Measurements from ENCODE around the gene RANBP6. TPM values are rescaled to one million over a fixed set of nuclear protein-coding genes. Genes with fewer than 3 reads are reported as not detected.
A peak's percentile ranks its signal among the peaks of the same experiment; 100 is the strongest.

Gene RANBP6
- polyA plus RNA-seq, 1 donor from 2014 or later = 47.6 TPM

DNA sequence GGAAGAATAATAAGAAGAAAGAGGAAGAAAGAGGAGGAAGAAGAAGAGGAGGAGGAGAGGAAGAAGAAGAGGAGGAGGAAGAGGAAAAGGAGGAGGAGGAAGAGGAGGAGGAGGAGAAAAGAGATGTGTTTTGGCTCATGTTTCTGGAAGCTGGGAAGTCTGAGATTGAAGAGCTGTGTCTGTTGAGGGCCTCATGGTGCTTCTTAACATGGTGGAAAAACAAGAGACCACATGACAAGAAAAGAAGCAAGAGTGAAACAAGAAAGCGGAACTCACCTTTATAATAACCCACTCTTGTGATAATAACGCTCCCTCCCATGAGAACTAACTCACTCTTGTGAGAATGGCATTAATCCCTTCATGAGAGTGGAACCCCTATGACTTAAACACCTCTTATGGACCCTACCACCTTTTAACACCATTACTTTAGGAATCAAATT is 36.1 kb upstream of the RANBP6 start:
- H3F3A ChIP-seq (ENCODE audit: insufficient read depth, low read length, poor library complexity, severe bottlenecking) = no peaks in the 10 kb centered on the region
- H3K9me2 ChIP-seq (ENCODE audit: insufficient read depth, low read length) = no peaks in the 10 kb centered on the region
- no peaks in the 10 kb centered on the region for H3K9me3 ChIP-seq (ENCODE audit: low read length)
- H2AFZ ChIP-seq (ENCODE audit: low read depth, low read length) = no peak overlapping the region
- TF ChIP-seq EZH2 (IDR thresholded peaks at IDR 0.05; ENCODE audit: borderline replicate concordance, insufficient read depth, low read length, poor library complexity, severe bottlenecking) = no peak
- no peak for TF ChIP-seq POLR2AphosphoS5 (IDR thresholded peaks at IDR 0.05)
- TF ChIP-seq, protein P1, sequence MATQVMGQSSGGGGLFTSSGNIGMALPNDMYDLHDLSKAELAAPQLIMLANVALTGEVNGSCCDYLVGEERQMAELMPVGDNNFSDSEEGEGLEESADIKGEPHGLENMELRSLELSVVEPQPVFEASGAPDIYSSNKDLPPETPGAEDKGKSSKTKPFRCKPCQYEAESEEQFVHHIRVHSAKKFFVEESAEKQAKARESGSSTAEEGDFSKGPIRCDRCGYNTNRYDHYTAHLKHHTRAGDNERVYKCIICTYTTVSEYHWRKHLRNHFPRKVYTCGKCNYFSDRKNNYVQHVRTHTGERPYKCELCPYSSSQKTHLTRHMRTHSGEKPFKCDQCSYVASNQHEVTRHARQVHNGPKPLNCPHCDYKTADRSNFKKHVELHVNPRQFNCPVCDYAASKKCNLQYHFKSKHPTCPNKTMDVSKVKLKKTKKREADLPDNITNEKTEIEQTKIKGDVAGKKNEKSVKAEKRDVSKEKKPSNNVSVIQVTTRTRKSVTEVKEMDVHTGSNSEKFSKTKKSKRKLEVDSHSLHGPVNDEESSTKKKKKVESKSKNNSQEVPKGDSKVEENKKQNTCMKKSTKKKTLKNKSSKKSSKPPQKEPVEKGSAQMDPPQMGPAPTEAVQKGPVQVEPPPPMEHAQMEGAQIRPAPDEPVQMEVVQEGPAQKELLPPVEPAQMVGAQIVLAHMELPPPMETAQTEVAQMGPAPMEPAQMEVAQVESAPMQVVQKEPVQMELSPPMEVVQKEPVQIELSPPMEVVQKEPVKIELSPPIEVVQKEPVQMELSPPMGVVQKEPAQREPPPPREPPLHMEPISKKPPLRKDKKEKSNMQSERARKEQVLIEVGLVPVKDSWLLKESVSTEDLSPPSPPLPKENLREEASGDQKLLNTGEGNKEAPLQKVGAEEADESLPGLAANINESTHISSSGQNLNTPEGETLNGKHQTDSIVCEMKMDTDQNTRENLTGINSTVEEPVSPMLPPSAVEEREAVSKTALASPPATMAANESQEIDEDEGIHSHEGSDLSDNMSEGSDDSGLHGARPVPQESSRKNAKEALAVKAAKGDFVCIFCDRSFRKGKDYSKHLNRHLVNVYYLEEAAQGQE (IDR thresholded peaks at IDR 0.05; ENCODE audit: borderline replicate concordance) = no peak
- no peak for TF ChIP-seq SMC3 (conservative IDR thresholded peaks at IDR 0.05; ENCODE audit: poor library complexity)
- TF ChIP-seq EP300 (conservative IDR thresholded peaks at IDR 0.05; ENCODE audit: poor library complexity, severe bottlenecking) = no peak
- no peak for TF ChIP-seq RAD21 (conservative IDR thresholded peaks at IDR 0.05)
- TF ChIP-seq TAF1 (IDR thresholded peaks at IDR 0.05; ENCODE audit: low read depth) = no peak
- TF ChIP-seq, protein P2, sequence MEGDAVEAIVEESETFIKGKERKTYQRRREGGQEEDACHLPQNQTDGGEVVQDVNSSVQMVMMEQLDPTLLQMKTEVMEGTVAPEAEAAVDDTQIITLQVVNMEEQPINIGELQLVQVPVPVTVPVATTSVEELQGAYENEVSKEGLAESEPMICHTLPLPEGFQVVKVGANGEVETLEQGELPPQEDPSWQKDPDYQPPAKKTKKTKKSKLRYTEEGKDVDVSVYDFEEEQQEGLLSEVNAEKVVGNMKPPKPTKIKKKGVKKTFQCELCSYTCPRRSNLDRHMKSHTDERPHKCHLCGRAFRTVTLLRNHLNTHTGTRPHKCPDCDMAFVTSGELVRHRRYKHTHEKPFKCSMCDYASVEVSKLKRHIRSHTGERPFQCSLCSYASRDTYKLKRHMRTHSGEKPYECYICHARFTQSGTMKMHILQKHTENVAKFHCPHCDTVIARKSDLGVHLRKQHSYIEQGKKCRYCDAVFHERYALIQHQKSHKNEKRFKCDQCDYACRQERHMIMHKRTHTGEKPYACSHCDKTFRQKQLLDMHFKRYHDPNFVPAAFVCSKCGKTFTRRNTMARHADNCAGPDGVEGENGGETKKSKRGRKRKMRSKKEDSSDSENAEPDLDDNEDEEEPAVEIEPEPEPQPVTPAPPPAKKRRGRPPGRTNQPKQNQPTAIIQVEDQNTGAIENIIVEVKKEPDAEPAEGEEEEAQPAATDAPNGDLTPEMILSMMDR (IDR thresholded peaks at IDR 0.05; ENCODE audit: poor library complexity, severe bottlenecking) = no peak
- TF ChIP-seq MXI1 (conservative IDR thresholded peaks at IDR 0.05; ENCODE audit: poor library complexity, severe bottlenecking) = no peak
- H3K27ac ChIP-seq (ENCODE audit: low read length) = peak overlapping the region; percentile 51
- H3K27me3 ChIP-seq (ENCODE audit: insufficient read depth, low read depth, low read length) = no peaks in the 10 kb centered on the region
- no peak overlapping the region for H3K4me2 ChIP-seq (ENCODE audit: low read length)
- H3K79me2 ChIP-seq (replicated peaks; ENCODE audit: insufficient read depth, low read length) = no peaks in the 10 kb centered on the region
- H4K20me1 ChIP-seq (ENCODE audit: insufficient read depth) = no peaks in the 10 kb centered on the region
- no peaks in the 10 kb centered on the region for H3K36me3 ChIP-seq (ENCODE audit: insufficient read depth, low read length)
- H3K9ac ChIP-seq (ENCODE audit: low read length) = no peak overlapping the region
- no peak overlapping the region for H3K4me3 ChIP-seq (ENCODE audit: low read length)

DNA sequence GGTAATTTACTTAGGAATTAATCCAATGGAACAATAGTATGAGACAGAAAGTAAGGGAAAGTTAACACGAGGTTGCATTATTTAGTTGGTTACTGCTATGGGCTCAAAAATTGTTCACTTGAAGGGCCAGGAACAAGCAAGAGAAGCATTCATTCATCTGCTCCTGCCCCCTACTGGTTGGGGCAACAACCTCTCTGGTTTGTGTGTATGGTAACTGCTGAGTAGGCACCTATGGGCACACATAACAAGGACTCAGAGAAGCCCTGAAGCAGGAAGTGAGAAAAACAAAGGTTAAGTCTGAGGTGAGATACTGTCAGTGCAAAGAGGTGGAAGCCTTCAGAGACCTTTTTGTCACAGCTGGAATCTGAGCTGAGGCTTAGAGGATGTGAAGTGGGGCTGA is 34.4 kb upstream of the RANBP6 start:
- H3K9ac ChIP-seq (ENCODE audit: low read length) = no peak overlapping the region
- no peaks in the 10 kb centered on the region for H3K9me2 ChIP-seq (ENCODE audit: insufficient read depth, low read length)
- no peaks in the 10 kb centered on the region for H3K79me2 ChIP-seq (replicated peaks; ENCODE audit: insufficient read depth, low read length)
- H3K9me3 ChIP-seq (ENCODE audit: low read length) = no peaks in the 10 kb centered on the region
- H3K36me3 ChIP-seq (ENCODE audit: insufficient read depth, low read length) = no peaks in the 10 kb centered on the region
- H2AFZ ChIP-seq (ENCODE audit: low read depth, low read length) = no peak overlapping the region
- no peak overlapping the region for H3K27ac ChIP-seq (ENCODE audit: low read length)
- H3F3A ChIP-seq (ENCODE audit: insufficient read depth, low read length, poor library complexity, severe bottlenecking) = no peaks in the 10 kb centered on the region
- H4K20me1 ChIP-seq (ENCODE audit: insufficient read depth) = no peaks in the 10 kb centered on the region
- H3K4me2 ChIP-seq (ENCODE audit: low read length) = no peak overlapping the region
- H3K27me3 ChIP-seq (ENCODE audit: insufficient read depth, low read depth, low read length) = no peaks in the 10 kb centered on the region
- H3K4me3 ChIP-seq (ENCODE audit: low read length) = no peak overlapping the region
- TF ChIP-seq EP300 (conservative IDR thresholded peaks at IDR 0.05; ENCODE audit: poor library complexity, severe bottlenecking) (no peak), POLR2AphosphoS5 (IDR thresholded peaks at IDR 0.05) (no peak), EZH2 (IDR thresholded peaks at IDR 0.05; ENCODE audit: borderline replicate concordance, insufficient read depth, low read length, poor library complexity, severe bottlenecking) (no peak), TAF1 (IDR thresholded peaks at IDR 0.05; ENCODE audit: low read depth) (no peak), SMC3 (conservative IDR thresholded peaks at IDR 0.05; ENCODE audit: poor library complexity) (no peak)

All from neural cell (in vitro differentiated cells).